DOHH2 (cell line): ENCODE measurements around the gene NDRG2.

Experiments used
- H3F3A ChIP-seq: fragments of 200-600 bp; sonication (generic), shearing (Covaris generic); 2 replicates; pipeline ENCODE4 v1.6.0; 2016; ENCODE audit warnings: antibody characterized with exemption, mild to moderate bottlenecking; ENCODE audit not compliant: control insufficient read depth, insufficient read depth
- H3K27ac ChIP-seq: fragments of 200-600 bp; sonication (generic); 2 replicates; pipeline ENCODE4 v1.5.1; 2014; ENCODE audit warnings: low read depth, mild to moderate bottlenecking, low read length, moderate library complexity
- H3K27me3 ChIP-seq: fragments of 200-600 bp; sonication (generic); 2 replicates; pipeline ENCODE4 v1.6.1; 2014; ENCODE audit warnings: mild to moderate bottlenecking, low read length, mixed read lengths; ENCODE audit not compliant: control insufficient read depth
- H3K36me3 ChIP-seq: fragments of 200-600 bp; sonication (generic); 2 replicates; pipeline ENCODE4 v1.6.1; 2014; ENCODE audit warnings: mild to moderate bottlenecking, low read length, moderate library complexity, mixed read lengths; ENCODE audit not compliant: control insufficient read depth
- H3K4me1 ChIP-seq: fragments of 200-600 bp; sonication (generic); 2 replicates; pipeline ENCODE4 v1.6.1; 2014; ENCODE audit warnings: mild to moderate bottlenecking, low read length, mixed read lengths; ENCODE audit not compliant: control insufficient read depth
- H3K4me2 ChIP-seq: fragments of 200-600 bp; sonication (generic); 2 replicates; pipeline ENCODE4 v1.6.0; 2014; ENCODE audit warnings: mild to moderate bottlenecking, low read length, moderate library complexity
- H3K4me3 ChIP-seq: fragments of 200-600 bp; sonication (generic); 2 replicates; pipeline ENCODE4 v1.5.1; 2014; ENCODE audit warnings: mild to moderate bottlenecking, low read length, mixed read lengths
- H3K79me2 ChIP-seq: fragments of 200-600 bp; sonication (generic); 2 replicates; pipeline ENCODE4 v1.6.1; 2014; ENCODE audit warnings: mild to moderate bottlenecking, low read length, mixed read lengths; ENCODE audit not compliant: control insufficient read depth
- H3K9me2 ChIP-seq: fragments of 200-600 bp; sonication (generic); replicated peaks from 2 replicates; pipeline ENCODE4 v1.6.1; 2014; ENCODE audit warnings: mild to moderate bottlenecking, low read length, mixed read lengths; ENCODE audit not compliant: control insufficient read depth
- H3K9me3 ChIP-seq: fragments of 200-600 bp; sonication (generic); 2 replicates; pipeline ENCODE4 v1.6.1; 2014; ENCODE audit warnings: antibody characterized with exemption, low read length, mixed read lengths; ENCODE audit not compliant: control insufficient read depth, insufficient read depth
- H4K20me1 ChIP-seq: fragments of 200-600 bp; sonication (generic); 2 replicates; pipeline ENCODE4 v1.6.0; 2014; ENCODE audit warnings: low read depth, mild to moderate bottlenecking, antibody characterized with exemption, low read length, moderate library complexity; ENCODE audit not compliant: control insufficient read depth, insufficient read depth
- CTCF ChIP-seq: fragments of 200-600 bp; sonication (generic); IDR thresholded peaks from one replicate; pipeline ENCODE4 v1.5.1; 2014; ENCODE audit warnings: antibody characterized with exemption, mild to moderate bottlenecking, low read depth, low read length; ENCODE audit not compliant: poor library complexity, severe bottlenecking
- EZH2phosphoT487 ChIP-seq: fragments of 200-600 bp; sonication (generic); IDR thresholded peaks from 2 replicates; pipeline ENCODE4 v1.6.1; 2017; ENCODE audit warnings: borderline replicate concordance, mild to moderate bottlenecking, antibody characterized with exemption, low read length, moderate library complexity, mixed read lengths

Gene NDRG2

GRCh38 chr14:21026274-21026987 lies 1.6 kb upstream of the NDRG2 start:
- H3K4me3 ChIP-seq = no peak overlapping the region
- no peaks in the 10 kb centered on the region for H3K36me3 ChIP-seq
- TF ChIP-seq EZH2phosphoT487 (no peak), CTCF (no peak)
- no peak overlapping the region for H3K27ac ChIP-seq
- H3K27me3 ChIP-seq = peaks cover 41% of the 10 kb centered on the region
- H3K9me2 ChIP-seq = no peaks in the 10 kb centered on the region
- H3K4me2 ChIP-seq = no peak overlapping the region
- no peaks in the 10 kb centered on the region for H3K4me1 ChIP-seq
- no peaks in the 10 kb centered on the region for H3K79me2 ChIP-seq
- H4K20me1 ChIP-seq = no peaks in the 10 kb centered on the region
- H3F3A ChIP-seq = no peaks in the 10 kb centered on the region
- no peaks in the 10 kb centered on the region for H3K9me3 ChIP-seq

- peaks cover 45% of the 10 kb centered on the region for H3K27me3 ChIP-seq
- no peak overlapping the region for H3K27ac ChIP-seq
- H3K36me3 ChIP-seq = no peaks in the 10 kb centered on the region
- H3K9me3 ChIP-seq = no peaks in the 10 kb centered on the region
- H3F3A ChIP-seq = no peaks in the 10 kb centered on the region
- peak overlapping the region; percentile 24; the same call in 1 of the 2 replicates for H3K4me2 ChIP-seq
- H3K79me2 ChIP-seq = no peaks in the 10 kb centered on the region
- no peak overlapping the region for H3K4me3 ChIP-seq
- H3K4me1 ChIP-seq = no peaks in the 10 kb centered on the region
- no peak for TF ChIP-seq CTCF
- no peak for TF ChIP-seq EZH2phosphoT487
- H3K9me2 ChIP-seq = no peaks in the 10 kb centered on the region
- H4K20me1 ChIP-seq = no peaks in the 10 kb centered on the region
These were observed 761 bp upstream of the NDRG2 start for GRCh38 chr14:21025371-21026273.

GRCh38 chr14:21023817-21024584 lies 860 bp downstream of the NDRG2 start:
- no peaks in the 10 kb centered on the region for H3F3A ChIP-seq
- H3K9me3 ChIP-seq = no peaks in the 10 kb centered on the region
- no peak overlapping the region for H3K4me3 ChIP-seq
- H3K36me3 ChIP-seq = no peaks in the 10 kb centered on the region
- H3K4me1 ChIP-seq = no peaks in the 10 kb centered on the region
- no peaks in the 10 kb centered on the region for H3K79me2 ChIP-seq
- no peaks in the 10 kb centered on the region for H3K9me2 ChIP-seq
- TF ChIP-seq CTCF = no peak
- TF ChIP-seq EZH2phosphoT487 = no peak
- peaks cover 45% of the 10 kb centered on the region for H3K27me3 ChIP-seq
- H4K20me1 ChIP-seq = no peaks in the 10 kb centered on the region
- H3K27ac ChIP-seq = no peak overlapping the region
- H3K4me2 ChIP-seq = no peak overlapping the region
